ACHN (cell line): ENCODE results near the gene TNFRSF19.
A peak's percentile ranks its signal among the peaks of the same experiment; 100 is the strongest.

Source experiments
- DNase-seq: peaks from one replicate; pipeline ENCODE4 v3.0.0-alpha.2; 2015
- in situ Hi-C: cut with HindIII; loops from 2 replicates; pipeline ENCODE4 v1.10.0; 2017; ENCODE audit warnings: low sequenced_read_pairs, low pct_ligation_motif_present, low pct_unique_long_range_greater_than_20kb

The TNFRSF19 gene

GRCh38 chr13:23637829-23638228 lies 67.6 kb downstream of the TNFRSF19 start:
- in situ Hi-C loops: no loop called here
- no peak for DNase-seq

GRCh38 chr13:23639674-23640073 lies 69.5 kb downstream of the TNFRSF19 start:
- DNase-seq: no peak
- in situ Hi-C loops: no loop called here

- DNase-seq: no peak
- in situ Hi-C loops: no loop called here
These were observed 71.9 kb downstream of the TNFRSF19 start for GRCh38 chr13:23642110-23642509.

GRCh38 chr13:23643338-23644125 lies 73.3 kb downstream of the TNFRSF19 start:
- in situ Hi-C loops: no loop called here
- no peak for DNase-seq

- in situ Hi-C loops: no loop called here
These were observed 73.9 kb downstream of the TNFRSF19 start for GRCh38 chr13:23644126-23644419.

GRCh38 chr13:23644527-23645138 lies 74.4 kb downstream of the TNFRSF19 start:
- no peak for DNase-seq
- in situ Hi-C loops: no loop called here

More at GRCh38 chr13:23644126-23644419, 73.9 kb downstream of the TNFRSF19 start:
- DNase-seq: no peak

- in situ Hi-C loops: no loop called here
- DNase-seq: no peak
These were observed 75.6 kb downstream of the TNFRSF19 start for GRCh38 chr13:23645851-23646250.

- DNase-seq: no peak
- in situ Hi-C loops: no loop called here
These were observed 81.2 kb downstream of the TNFRSF19 start for GRCh38 chr13:23651439-23651838.

- in situ Hi-C loops: no loop called here
- DNase-seq: no peak
These were observed 81.7 kb downstream of the TNFRSF19 start for GRCh38 chr13:23651887-23652286.

- in situ Hi-C loops: no loop called here
- DNase-seq: no peak
These were observed 82.9 kb downstream of the TNFRSF19 start for GRCh38 chr13:23652909-23653726.

- no peak for DNase-seq
- in situ Hi-C loops: no loop called here
These were observed 84.2 kb downstream of the TNFRSF19 start for GRCh38 chr13:23654111-23655110.

- in situ Hi-C loops: no loop called here
- DNase-seq: no peak
These were observed 85.1 kb downstream of the TNFRSF19 start for GRCh38 chr13:23655321-23655720.

- DNase-seq: no peak
- in situ Hi-C loops: no loop called here
These were observed 86.6 kb downstream of the TNFRSF19 start for GRCh38 chr13:23656637-23657371.

- DNase-seq: no peak
- in situ Hi-C loops: no loop called here
These were observed 88.8 kb downstream of the TNFRSF19 start for GRCh38 chr13:23658929-23659541.

- in situ Hi-C loops: no loop called here
- DNase-seq: no peak
These were observed 90.0 kb downstream of the TNFRSF19 start for GRCh38 chr13:23660249-23660648.

GRCh38 chr13:23666582-23666981 lies 96.4 kb downstream of the TNFRSF19 start:
- DNase-seq: no peak
- in situ Hi-C loops: no loop called here

- peak; percentile 12 for DNase-seq
- in situ Hi-C loops: no loop called here
These were observed 97.5 kb downstream of the TNFRSF19 start for GRCh38 chr13:23667750-23668149.
